Keratinocyte (primary cell): Measurements from ENCODE around the gene ZNF581. TPM values are rescaled to one million over a fixed set of nuclear protein-coding genes. Genes with fewer than 3 reads are reported as not detected.

ENCODE experiments used
- DNase-seq: peaks from one replicate; pipeline ENCODE4 v3.0.0-alpha.2; 2011; ENCODE audit warnings: low read depth, missing footprints, low spot score
- FAIRE-seq: peaks from 2 replicates; lab custom pipeline; 2011; peaks lifted over from hg19 to GRCh38; lab: Jason Lieb, UNC
- H2AFZ ChIP-seq: 2 replicates; pipeline ENCODE4 v1.6.0; 2012; ENCODE audit warnings: low read length, control low read depth, inconsistent platforms; ENCODE audit not compliant: control insufficient read depth
- H3K27ac ChIP-seq: 2 replicates; pipeline ENCODE4 v1.5.1; 2011; ENCODE audit warnings: low read length; ENCODE audit not compliant: control insufficient read depth, insufficient read depth
- H3K27me3 ChIP-seq: 3 replicates; pipeline ENCODE4 v1.6.0; 2011; ENCODE audit warnings: low read length; ENCODE audit not compliant: control insufficient read depth, insufficient read depth; ENCODE audit errors: extremely low read depth
- H3K36me3 ChIP-seq, 2 experiments: 2 replicates in 1 of 2; 3 replicates in 1 of 2; pipeline ENCODE4 v1.5.1; 2011; ENCODE audit warnings: low read length in 2 of 2, mild to moderate bottlenecking in 1 of 2; ENCODE audit not compliant: control insufficient read depth in 2 of 2, insufficient read depth in 2 of 2; ENCODE audit errors: extremely low read depth in 1 of 2
- H3K4me1 ChIP-seq: 3 replicates; pipeline ENCODE4 v1.5.1; 2011; ENCODE audit warnings: low read length; ENCODE audit not compliant: control insufficient read depth, insufficient read depth; ENCODE audit errors: extremely low read depth
- H3K4me2 ChIP-seq: 3 replicates; pipeline ENCODE4 v1.6.0; 2011; ENCODE audit warnings: low read depth, low read length; ENCODE audit not compliant: control insufficient read depth, insufficient read depth; ENCODE audit errors: extremely low read depth
- H3K4me3 ChIP-seq, 3 experiments: fragments of 200-600 bp in 1 of 3; sonication (generic) in 1 of 3; 2 replicates in 2 of 3; 3 replicates in 1 of 3; pipeline ENCODE4 v1.5.1; 2011 to 2016; ENCODE audit warnings: low read length in 3 of 3, mild to moderate bottlenecking in 3 of 3, control low read depth in 2 of 3, inconsistent platforms in 1 of 3, low read depth in 1 of 3, mixed read lengths in 1 of 3, mixed run types in 1 of 3, moderate library complexity in 1 of 3; ENCODE audit not compliant: control insufficient read depth in 2 of 3, insufficient read depth in 2 of 3; ENCODE audit errors: extremely low read depth in 1 of 3
- H3K79me2 ChIP-seq: 2 replicates; pipeline ENCODE4 v1.6.0; 2012; ENCODE audit warnings: low read length; ENCODE audit not compliant: control insufficient read depth, insufficient read depth
- H3K9ac ChIP-seq: 3 replicates; pipeline ENCODE4 v1.6.0; 2011; ENCODE audit warnings: low read length; ENCODE audit not compliant: control insufficient read depth, insufficient read depth; ENCODE audit errors: extremely low read depth
- H3K9me1 ChIP-seq: 3 replicates; pipeline ENCODE4 v1.6.0; 2011; ENCODE audit warnings: low read length; ENCODE audit not compliant: control insufficient read depth, insufficient read depth; ENCODE audit errors: extremely low read depth
- H3K9me3 ChIP-seq: 2 replicates; pipeline ENCODE4 v1.5.1; 2012; ENCODE audit warnings: low read depth, low read length; ENCODE audit not compliant: control insufficient read depth
- H4K20me1 ChIP-seq: 3 replicates; pipeline ENCODE4 v1.6.0; 2011; ENCODE audit warnings: low read length; ENCODE audit not compliant: control insufficient read depth, insufficient read depth; ENCODE audit errors: extremely low read depth
- EZH2 ChIP-seq: IDR thresholded peaks from one replicate; pipeline ENCODE4 v1.6.1; 2012; ENCODE audit warnings: inconsistent platforms, mild to moderate bottlenecking, low read length, moderate library complexity
- dilution Hi-C: fragments of 300-500 bp; cut with MboI; formaldehyde crosslinking; loops from one replicate; pipeline ENCODE4 v1.7.0; 2020; ENCODE audit warnings: low sequenced_read_pairs; ENCODE audit not compliant: extremely low pct_ligation_motif_present
- polyA plus RNA-seq, 5 experiments: library from polyadenylated mRNA; depleted of rRNA in 3 of 5; stranded (reverse) in 3 of 5; stranded (forward) in 1 of 5; unstranded in 1 of 5; fragments of >200 nt; gene quantifications; 1 replicate in 1 of 5; 2 replicates in 3 of 5; 3 replicates in 1 of 5; pipeline versions ENCODE4 v1.2.1 to v1.2.3, GENCODE V29; 2011 to 2012; ENCODE audit warnings: missing spikeins in 2 of 5, low read depth in 1 of 5, low replicate concordance in 1 of 5
- TF ChIP-seq, protein P1 (sequence below), 3 experiments: IDR thresholded peaks in 1 of 3; conservative IDR thresholded peaks in 1 of 3; optimal IDR thresholded peaks in 1 of 3; 2 replicates in 2 of 3; 3 replicates in 1 of 3; pipeline versions ENCODE3 to v1.5.1; 2011; ENCODE audit warnings: low read length in 3 of 3, mild to moderate bottlenecking in 3 of 3, moderate library complexity in 2 of 3, control low read depth in 1 of 3, inconsistent platforms in 1 of 3; ENCODE audit not compliant: insufficient read depth in 2 of 3; ENCODE audit errors: extremely low read depth in 1 of 3

Gene ZNF581
- polyA plus RNA-seq, 1 donor (not counting 4 experiments of a cell fraction or from before 2014, with no cell fraction given) = 14.8 TPM

DNA sequence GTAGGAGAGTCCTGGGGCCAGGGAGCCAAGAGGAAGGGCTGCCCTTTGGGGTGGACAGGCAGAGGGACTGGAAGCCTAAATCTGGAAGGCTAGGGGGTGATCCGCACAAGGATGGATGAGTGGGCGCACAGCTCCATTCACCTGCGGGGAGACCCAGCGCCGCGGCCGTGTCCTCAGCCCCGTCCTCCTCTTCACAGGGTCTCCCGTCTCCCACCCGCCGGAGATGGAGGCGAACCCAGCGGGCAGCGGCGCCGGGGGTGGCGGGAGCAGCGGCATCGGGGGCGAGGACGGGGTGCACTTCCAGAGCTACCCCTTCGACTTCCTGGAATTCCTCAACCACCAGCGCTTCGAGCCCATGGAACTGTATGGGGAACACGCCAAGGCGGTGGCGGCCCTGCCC, 30.1 kb upstream of the ZNF581 start:
- H4K20me1 ChIP-seq = no peaks in the 10 kb centered on the region
- H3K27ac ChIP-seq = no peak overlapping the region

DNA sequence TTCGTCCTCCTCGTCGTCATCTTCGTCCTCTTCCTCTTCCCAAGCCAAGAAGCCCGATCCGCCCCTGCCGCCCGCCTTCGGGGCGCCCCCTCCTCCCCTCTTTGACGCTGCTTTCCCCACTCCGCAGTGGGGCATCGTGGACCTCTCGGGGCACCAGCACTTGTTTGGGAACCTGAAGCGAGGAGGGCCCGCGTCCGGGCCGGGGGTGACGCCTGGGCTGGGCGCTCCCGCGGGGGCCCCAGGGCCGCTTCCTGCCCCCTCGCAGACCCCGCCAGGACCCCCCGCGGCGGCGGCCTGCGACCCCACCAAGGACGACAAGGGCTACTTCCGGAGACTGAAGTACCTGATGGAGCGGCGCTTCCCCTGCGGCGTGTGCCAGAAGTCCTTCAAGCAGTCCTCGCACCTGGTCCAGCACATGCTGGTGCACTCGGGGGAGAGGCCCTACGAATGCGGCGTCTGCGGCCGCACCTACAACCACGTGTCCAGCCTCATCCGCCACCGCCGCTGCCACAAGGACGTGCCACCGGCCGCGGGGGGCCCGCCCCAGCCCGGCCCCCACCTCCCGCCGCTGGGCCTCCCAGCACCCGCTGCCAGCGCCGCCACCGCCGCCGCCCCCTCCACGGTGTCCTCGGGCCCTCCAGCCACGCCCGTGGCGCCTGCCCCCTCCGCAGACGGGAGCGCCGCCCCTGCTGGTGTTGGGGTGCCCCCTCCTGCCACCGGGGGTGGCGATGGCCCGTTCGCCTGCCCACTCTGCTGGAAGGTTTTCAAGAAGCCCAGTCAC, 29.3 kb upstream of the ZNF581 start:
- H3K4me3 ChIP-seq = no peak overlapping the region
- DNase-seq (no peak), FAIRE-seq (no peak)
- no peaks in the 10 kb centered on the region for H3K9me3 ChIP-seq
- no peak overlapping the region for H2AFZ ChIP-seq
- no peaks in the 10 kb centered on the region for H3K9me1 ChIP-seq
- dilution Hi-C loops = no loop called here
- H3K4me1 ChIP-seq = no peaks in the 10 kb centered on the region
- no peaks in the 10 kb centered on the region for H4K20me1 ChIP-seq
- H3K27me3 ChIP-seq = no peaks in the 10 kb centered on the region
- TF ChIP-seq EZH2 = no peak
- TF ChIP-seq, protein P1, sequence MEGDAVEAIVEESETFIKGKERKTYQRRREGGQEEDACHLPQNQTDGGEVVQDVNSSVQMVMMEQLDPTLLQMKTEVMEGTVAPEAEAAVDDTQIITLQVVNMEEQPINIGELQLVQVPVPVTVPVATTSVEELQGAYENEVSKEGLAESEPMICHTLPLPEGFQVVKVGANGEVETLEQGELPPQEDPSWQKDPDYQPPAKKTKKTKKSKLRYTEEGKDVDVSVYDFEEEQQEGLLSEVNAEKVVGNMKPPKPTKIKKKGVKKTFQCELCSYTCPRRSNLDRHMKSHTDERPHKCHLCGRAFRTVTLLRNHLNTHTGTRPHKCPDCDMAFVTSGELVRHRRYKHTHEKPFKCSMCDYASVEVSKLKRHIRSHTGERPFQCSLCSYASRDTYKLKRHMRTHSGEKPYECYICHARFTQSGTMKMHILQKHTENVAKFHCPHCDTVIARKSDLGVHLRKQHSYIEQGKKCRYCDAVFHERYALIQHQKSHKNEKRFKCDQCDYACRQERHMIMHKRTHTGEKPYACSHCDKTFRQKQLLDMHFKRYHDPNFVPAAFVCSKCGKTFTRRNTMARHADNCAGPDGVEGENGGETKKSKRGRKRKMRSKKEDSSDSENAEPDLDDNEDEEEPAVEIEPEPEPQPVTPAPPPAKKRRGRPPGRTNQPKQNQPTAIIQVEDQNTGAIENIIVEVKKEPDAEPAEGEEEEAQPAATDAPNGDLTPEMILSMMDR (optimal IDR thresholded peaks at IDR 0.05 in 1 of 3, IDR thresholded peaks at IDR 0.05 in 1 of 3, conservative IDR thresholded peaks at IDR 0.05 in 1 of 3; ENCODE audit: extremely low read depth in 1 of 3, insufficient read depth in 2 of 3, low read length in 3 of 3) = no peak
- H3K79me2 ChIP-seq = peaks cover 30% of the 10 kb centered on the region
- H3K27ac ChIP-seq = no peak overlapping the region
- peaks cover 9 to 15% of the 10 kb centered on the region in 2 experiments for H3K36me3 ChIP-seq
- no peak overlapping the region for H3K4me2 ChIP-seq
- H3K9ac ChIP-seq = no peak overlapping the region

More for the DNA sequence above, 30.1 kb upstream of the ZNF581 start:
- H3K27me3 ChIP-seq = no peaks in the 10 kb centered on the region
- no peak overlapping the region for H3K9ac ChIP-seq
- no peak for DNase-seq
- peaks cover 9 to 15% of the 10 kb centered on the region in 2 experiments for H3K36me3 ChIP-seq
- H3K4me2 ChIP-seq = no peak overlapping the region
- H3K9me1 ChIP-seq = no peaks in the 10 kb centered on the region
- TF ChIP-seq, protein P1 (optimal IDR thresholded peaks at IDR 0.05 in 1 of 3, IDR thresholded peaks at IDR 0.05 in 1 of 3, conservative IDR thresholded peaks at IDR 0.05 in 1 of 3; ENCODE audit: extremely low read depth in 1 of 3, insufficient read depth in 2 of 3, low read length in 3 of 3) = no peak
- no peak for TF ChIP-seq EZH2
- no peaks in the 10 kb centered on the region for H3K4me1 ChIP-seq
- H3K79me2 ChIP-seq = peaks cover 37% of the 10 kb centered on the region
- no peaks in the 10 kb centered on the region for H3K9me3 ChIP-seq
- H2AFZ ChIP-seq = no peak overlapping the region
- dilution Hi-C loops = no loop called here
- H3K4me3 ChIP-seq = no peak overlapping the region
- no peak for FAIRE-seq
